ENCODE data around the gene PTPRN2.

PTPRN2 gene

GRCh38 chr7:157547102-157547501 lies 1040.5 kb downstream of the PTPRN2 start:
- no peak for DNase-seq (ENCODE audit: low read depth)

- DNase-seq (ENCODE audit: low read depth): no peak
These were observed 1042.0 kb downstream of the PTPRN2 start for GRCh38 chr7:157545681-157546060.

- DNase-seq (ENCODE audit: low read depth): no peak
These were observed 1042.5 kb downstream of the PTPRN2 start for GRCh38 chr7:157544980-157545680.

- no peak for DNase-seq (ENCODE audit: low read depth)
These were observed 1043.4 kb downstream of the PTPRN2 start for GRCh38 chr7:157544226-157544625.

- no peak for DNase-seq (ENCODE audit: low read depth)
These were observed 1043.8 kb downstream of the PTPRN2 start for GRCh38 chr7:157543791-157544190.

GRCh38 chr7:157543276-157543675 lies 1044.3 kb downstream of the PTPRN2 start:
- DNase-seq (ENCODE audit: low read depth): no peak

- DNase-seq (ENCODE audit: low read depth): no peak
These were observed 1045.3 kb downstream of the PTPRN2 start for GRCh38 chr7:157542068-157543021.

- DNase-seq (ENCODE audit: low read depth): no peak
These were observed 1046.1 kb downstream of the PTPRN2 start for GRCh38 chr7:157541295-157542067.

- no peak for DNase-seq (ENCODE audit: low read depth)
These were observed 1046.9 kb downstream of the PTPRN2 start for GRCh38 chr7:157540606-157541294.

- DNase-seq (ENCODE audit: low read depth): no peak
These were observed 1047.6 kb downstream of the PTPRN2 start for GRCh38 chr7:157540020-157540419.

- DNase-seq (ENCODE audit: low read depth): no peak
These were observed 1048.1 kb downstream of the PTPRN2 start for GRCh38 chr7:157539521-157539920.

- DNase-seq (ENCODE audit: low read depth): no peak
These were observed 1048.9 kb downstream of the PTPRN2 start for GRCh38 chr7:157538735-157539134.

- no peak for DNase-seq (ENCODE audit: low read depth)
These were observed 1049.3 kb downstream of the PTPRN2 start for GRCh38 chr7:157538321-157538720.

- DNase-seq (ENCODE audit: low read depth): no peak
These were observed 1050.6 kb downstream of the PTPRN2 start for GRCh38 chr7:157537056-157537455.

- DNase-seq (ENCODE audit: low read depth): no peak
These were observed 1055.6 kb downstream of the PTPRN2 start for GRCh38 chr7:157532068-157532467.

GRCh38 chr7:157529768-157530560 lies 1057.7 kb downstream of the PTPRN2 start:
- DNase-seq (ENCODE audit: low read depth): no peak

GRCh38 chr7:157528785-157529341 lies 1058.8 kb downstream of the PTPRN2 start:
- no peak for DNase-seq (ENCODE audit: low read depth)

GRCh38 chr7:157527686-157528085 lies 1059.9 kb downstream of the PTPRN2 start:
- DNase-seq (ENCODE audit: low read depth): no peak

GRCh38 chr7:157526913-157527634 lies 1060.5 kb downstream of the PTPRN2 start:
- DNase-seq (ENCODE audit: low read depth): no peak

All from CMK (cell line).